ENCODE measurements around the gene KRTAP5-9.
"Not testable (repeated sequence)": the region's sequence is repeated elsewhere in the genome, so short reads cannot be mapped to it uniquely, and the experiment has no call there.

Gene KRTAP5-9

DNA sequence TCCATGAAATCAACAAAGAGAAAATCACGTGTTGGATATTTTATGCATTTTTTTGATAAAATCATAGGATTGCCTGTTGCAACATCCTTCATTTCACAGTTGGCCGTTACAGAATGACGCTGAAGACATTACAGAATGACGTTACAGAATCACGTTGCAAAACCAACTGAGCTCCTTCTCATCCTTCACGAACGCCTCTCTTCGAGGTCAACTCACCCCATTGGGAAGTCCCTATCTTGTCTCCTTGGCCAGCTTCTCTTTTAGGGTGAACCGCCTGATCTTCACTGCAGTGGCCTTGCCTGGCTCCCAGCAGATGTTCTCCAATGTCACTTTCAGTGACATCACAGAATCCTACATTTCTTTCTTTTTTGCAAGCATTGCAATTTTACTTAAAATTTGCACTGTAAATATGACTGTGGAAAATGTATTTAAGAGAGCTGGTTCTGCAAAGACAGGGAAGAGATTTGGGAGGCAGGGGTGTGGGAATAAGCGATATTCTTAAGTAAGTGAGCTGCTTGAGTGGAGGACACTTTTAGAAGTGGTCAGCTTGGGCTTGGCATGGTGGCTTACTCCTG, 16.1 kb upstream of the KRTAP5-9 start:
- no peak for DNase-seq (ENCODE audit: low read depth in 2 of 2, low spot score in 1 of 2)

DNA sequence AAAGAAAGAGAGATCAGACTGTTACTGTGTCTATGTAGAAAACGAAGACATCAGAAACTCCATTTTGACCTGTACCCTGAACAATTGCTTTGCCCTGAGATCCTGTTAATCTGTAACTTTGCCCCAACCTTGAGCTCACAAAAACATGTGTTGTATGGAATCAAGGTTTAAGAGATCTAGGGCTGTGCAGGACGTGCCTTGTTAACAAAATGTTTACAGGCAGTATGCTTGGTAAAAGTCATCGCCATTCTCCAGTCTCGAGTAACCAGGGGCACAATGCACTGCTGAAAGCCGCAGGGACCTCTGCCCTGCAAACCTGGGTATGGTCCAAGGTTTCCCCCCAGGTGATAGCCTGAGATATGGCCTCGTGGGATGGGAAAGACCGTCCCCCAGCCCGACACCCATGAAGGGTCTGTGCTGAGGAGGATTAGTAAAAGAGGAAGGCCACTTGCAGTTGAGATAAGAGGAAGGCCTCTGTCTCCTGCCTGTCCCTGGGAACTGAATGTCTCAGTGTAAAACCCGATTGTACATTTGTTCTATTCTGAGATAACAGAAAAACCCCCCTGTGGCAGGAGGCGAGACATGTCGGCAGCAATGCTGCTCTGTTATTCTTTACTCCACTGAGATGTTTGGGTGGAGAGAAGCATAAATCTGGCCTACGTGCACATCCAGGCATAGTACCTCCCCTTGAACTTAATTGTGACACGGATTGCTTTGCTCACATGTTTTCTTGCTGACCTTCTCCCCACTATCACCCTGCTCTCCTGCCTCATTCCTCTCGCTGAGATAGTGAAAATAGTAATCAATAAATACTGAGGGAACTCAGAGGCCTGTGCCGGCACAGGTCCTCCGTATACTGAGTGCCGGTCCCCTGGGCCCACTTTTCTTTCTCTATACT, 13.3 kb upstream of the KRTAP5-9 start:
- not testable (repeated sequence) for DNase-seq (ENCODE audit: low read depth in 2 of 2, low spot score in 1 of 2)

DNA sequence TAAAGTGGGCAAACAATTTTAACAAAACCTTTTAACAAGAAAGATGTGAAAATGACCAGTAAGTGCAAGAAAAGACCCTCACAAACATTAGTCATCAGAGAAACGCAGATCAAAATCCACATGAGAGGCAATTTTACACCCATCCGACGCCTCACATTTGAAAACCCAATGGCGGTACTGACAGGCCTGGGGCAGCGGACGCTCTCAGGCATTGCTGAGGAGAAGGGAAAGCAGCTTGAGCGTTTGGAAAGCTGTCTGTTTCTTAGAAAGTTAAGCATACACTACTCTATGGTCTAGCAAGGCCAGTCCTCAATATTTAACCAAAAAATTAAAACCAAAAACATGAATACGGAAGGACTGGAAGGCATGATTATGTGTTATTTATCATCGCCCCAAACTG, 12.4 kb upstream of the KRTAP5-9 start:
- DNase-seq (ENCODE audit: low read depth in 2 of 2, low spot score in 1 of 2), result no peak

DNA sequence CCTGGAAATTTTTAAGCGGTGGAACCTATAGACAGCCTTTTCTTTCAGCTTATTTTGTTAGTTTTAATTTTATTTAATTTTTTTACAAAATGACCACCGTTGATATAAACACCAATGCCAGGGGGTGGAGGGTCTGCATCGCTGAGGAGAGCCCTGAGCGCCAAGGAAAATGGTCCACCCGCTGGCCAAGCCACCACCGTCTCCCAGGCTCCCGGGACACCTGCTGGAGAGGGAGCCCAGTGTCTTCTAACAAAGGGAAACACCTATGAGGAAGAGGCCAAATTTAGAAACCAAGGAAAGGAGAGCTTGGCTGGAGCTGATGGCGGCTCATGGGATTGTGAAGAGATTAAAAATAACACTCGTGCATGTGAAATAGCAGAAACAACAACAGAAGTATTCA, 10.7 kb upstream of the KRTAP5-9 start:
- DNase-seq (ENCODE audit: low read depth in 2 of 2, low spot score in 1 of 2), result no peak

DNA sequence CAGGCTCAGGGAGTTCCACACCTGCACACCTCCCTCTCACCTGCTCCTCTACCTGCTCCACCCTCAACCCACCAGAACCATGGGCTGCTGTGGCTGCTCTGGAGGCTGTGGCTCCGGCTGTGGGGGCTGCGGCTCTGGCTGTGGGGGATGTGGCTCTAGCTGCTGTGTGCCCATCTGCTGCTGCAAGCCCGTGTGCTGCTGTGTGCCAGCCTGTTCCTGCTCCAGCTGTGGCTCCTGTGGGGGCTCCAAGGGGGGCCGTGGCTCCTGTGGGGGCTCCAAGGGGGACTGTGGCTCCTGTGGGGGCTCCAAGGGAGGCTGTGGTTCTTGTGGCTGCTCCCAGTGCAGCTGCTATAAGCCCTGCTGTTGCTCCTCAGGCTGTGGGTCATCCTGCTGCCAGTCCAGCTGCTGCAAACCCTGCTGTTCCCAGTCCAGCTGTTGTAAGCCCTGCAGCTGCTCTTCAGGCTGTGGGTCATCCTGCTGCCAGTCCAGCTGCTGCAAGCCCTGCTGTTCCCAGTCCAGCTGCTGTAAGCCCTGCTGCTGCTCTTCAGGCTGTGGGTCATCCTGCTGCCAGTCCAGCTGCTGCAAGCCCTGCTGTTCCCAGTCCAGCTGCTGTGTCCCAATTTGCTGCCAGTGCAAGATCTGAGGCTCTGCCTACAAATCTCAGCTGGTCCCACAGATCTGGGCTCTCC, 10.1 kb upstream of the KRTAP5-9 start, which contains the start of gene KRTAP5-8:
TSS of gene KRTAP5-8 (plus strand) at position 49 of the 689 bp plus-strand sequence. CDS start at position 80, 31 bp downstream.
- DNase-seq (ENCODE audit: low read depth in 2 of 2, low spot score in 1 of 2), result not testable (repeated sequence)

DNA sequence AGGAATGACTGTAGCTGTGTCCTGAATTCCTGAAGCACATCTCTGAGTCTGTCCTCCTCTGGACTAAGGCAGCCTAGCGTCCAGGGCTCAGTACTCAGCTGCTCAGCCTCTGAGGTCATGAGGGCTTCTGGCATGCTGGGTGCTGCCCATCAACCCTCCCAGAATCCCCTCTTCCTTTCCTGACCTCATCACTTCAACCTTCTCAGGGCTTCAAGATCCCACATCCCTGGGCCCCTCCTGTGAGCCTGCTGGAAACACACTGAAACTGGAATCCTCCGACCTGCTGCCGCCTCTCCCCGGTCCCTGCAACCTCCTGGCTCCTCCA, 9.6 kb upstream of the KRTAP5-9 start:
- DNase-seq (ENCODE audit: low read depth in 2 of 2, low spot score in 1 of 2), result no peak

DNA sequence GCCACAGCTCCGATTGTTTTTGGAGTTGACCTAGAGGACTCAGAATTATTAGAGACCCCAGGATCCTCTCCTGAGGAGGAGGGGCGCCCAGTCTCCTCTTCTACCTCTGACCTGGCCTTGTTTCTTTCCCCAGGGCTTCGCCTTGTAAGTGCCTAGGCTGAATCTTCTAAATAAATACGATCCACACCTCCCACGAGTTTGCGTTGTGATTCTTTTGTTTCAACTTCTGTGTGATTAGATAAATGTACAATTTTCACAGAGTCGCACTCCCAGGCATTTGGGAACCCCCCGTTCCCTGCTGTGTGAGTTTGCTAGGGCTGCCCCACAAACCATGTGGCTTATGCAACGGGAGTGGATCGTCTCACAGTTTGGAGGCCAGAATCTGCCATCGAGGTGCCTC, 9.2 kb upstream of the KRTAP5-9 start:
- no peak for DNase-seq (ENCODE audit: low read depth in 2 of 2, low spot score in 1 of 2)

DNA sequence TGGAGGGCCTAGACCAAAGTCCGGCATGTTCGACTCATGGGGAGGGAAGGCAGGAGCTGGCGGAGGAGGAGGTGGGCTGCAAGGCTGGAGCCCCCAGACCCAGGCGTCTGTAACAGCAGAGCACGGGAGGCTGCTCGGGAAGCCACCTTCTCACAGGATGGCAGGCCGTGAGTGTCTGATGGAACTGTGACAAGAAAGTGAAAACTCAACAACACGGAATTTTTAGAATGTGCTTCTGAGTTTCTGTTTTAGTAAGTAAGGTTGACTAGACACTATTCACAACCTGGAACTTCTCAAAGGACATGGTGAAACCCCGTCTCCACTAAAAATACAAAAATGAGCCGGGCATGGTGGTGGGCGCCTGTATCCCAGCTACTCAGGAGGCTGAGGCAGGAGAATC, 8.2 kb upstream of the KRTAP5-9 start:
- not testable (repeated sequence) for DNase-seq (ENCODE audit: low read depth in 2 of 2, low spot score in 1 of 2)

DNA sequence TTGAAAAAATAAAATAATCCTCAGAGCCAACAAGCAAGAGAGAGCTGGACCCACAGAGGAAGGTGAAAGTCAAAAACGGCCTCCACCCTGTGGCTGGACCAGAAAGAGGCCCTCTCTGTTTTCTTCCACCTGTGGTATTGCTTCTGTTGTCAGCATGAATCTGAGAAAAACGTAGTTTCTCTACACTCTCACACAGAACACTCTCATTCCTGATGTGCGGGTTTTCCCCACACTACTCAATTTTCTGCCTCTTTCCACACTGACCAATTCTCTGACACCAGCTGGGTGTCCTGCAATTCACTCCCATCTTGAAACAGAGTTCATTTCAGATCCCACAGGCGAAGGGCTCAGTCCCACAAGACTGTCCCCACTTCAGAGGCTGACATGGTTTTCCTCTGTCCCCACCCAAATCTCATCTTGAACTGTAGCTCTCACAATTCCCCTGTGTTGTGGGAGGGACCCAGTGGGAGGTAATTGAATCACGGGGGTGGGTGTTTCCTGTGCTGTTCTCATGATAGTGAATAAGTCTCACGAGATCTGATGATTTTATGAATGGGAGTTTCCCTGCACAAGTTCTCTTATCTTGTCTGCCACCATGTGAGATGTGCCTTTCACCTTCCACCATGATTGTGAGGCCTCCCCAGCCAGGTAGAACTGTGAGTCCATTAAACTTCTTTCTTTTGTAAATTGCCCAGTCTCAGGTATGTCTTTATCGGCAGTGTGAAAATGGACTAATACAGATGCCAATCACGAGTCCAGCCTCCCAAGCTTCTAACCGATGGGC, 7.5 kb upstream of the KRTAP5-9 start:
- DNase-seq (ENCODE audit: low read depth in 2 of 2, low spot score in 1 of 2), result not testable (repeated sequence)

DNA sequence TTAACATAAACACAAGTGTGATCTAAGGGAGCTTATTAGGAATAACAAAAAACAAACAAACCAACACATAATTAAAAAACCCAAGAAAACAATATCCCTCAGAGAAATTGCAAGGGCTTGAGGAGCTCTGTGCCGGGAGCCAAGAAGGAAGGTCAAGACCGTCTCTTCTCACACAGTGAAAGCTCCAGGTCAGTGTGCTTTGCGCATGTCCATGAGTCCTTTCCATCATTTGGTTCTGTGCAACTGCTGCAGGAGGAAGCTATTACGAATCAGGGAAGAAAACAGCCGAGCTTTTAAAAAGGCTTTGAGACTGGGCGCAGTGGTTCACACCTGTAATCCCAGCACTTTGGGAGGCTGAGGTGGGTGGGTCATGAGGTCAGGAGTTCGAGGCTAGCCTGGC, 5.8 kb upstream of the KRTAP5-9 start:
- no peak for DNase-seq (ENCODE audit: low read depth in 2 of 2, low spot score in 1 of 2)

DNA sequence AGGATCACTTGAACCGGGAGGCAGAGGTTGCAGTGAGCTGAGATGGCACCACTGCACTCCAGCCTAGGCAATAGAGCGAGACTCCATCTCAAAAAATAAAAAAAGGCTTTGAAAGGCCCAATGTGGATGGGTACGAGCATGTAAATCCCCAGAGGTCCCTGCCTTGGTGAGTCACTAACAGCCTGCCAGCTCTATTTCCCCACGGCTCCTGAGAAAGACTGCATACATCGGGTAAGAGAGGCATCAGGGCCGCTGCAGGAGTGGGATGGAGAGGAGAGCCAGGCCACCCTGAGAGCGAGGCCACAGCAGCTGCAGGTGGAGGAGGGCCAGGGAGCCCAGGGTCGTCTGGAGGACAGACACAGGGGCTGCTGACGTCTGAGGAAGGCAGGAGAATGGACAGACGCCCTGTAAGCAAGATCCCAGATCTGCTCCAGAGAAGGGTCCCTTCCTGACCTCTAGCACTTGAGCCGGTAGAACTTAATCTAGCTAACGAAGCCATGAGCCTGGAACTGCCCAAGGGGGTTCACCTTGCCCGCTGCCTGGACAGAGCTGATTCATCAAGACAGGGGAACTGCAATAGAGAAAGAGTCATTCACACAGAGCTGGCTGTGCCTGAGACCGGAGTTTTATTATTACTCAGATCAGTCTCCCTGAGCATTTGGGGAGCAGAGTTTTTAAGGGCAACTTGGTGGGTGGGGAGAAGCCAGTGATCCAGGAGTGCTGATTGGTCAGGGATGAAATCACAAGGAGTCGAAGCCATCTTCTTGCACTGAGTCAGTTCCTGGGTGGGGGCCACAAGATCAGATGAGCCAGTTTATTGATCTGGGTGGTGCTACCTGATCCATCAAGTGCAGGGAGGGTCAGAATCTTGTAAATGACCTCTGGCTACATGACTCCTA, 5.1 kb upstream of the KRTAP5-9 start:
- no peak for DNase-seq (ENCODE audit: low read depth in 2 of 2, low spot score in 1 of 2)

DNA sequence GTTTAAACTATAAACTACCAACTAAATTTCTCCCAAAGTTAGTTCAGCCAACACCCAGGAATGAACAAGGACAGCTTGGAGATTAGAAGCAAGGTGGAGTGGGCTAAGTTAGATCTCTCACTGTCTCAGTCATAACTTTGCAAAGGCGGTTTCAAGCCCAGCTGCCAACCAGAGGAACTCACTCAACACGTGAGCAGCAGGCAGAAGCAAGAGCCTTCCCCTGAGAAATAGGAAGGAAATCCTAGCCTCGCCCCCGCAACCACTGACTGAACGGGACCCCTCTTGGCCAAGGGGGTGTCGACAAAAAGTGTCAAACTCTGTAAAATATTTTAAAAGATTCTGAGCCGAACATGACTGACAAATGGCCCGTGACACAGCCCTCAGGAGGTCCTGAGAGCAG, 4.4 kb upstream of the KRTAP5-9 start:
- no peak for DNase-seq (ENCODE audit: low read depth in 2 of 2, low spot score in 1 of 2)

DNA sequence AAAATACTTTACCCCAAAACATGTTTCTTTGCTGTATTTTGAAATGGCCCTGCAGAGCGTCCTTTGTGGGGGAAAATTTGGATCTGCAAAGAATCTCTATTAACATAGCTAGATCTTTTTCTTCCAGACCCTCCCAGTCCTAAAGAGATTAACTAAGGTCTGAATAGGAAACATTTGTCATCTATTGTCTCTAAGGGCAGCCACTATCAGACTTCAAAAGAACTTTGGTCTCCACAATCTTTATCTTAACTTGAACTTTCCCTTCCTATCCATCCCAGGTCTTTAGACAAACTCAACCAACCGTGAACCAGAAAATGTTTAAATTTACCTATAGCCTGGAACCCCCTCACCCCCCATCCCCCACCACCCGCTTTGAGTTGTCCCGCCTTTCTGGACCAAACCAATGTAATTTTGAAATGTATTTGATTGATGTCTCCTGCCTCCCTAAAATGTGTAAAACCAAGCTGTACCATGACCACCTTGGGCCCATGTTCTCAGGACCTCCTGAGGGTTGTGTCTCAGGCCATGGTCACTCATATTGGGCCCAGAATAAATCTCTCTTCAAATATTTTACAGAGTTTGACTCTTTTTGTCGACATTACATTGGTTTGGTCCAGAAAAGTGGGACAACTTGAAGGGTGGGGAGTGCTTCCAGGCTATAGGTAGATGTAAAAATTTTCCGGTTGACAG, 3.5 kb upstream of the KRTAP5-9 start:
- no peak for DNase-seq (ENCODE audit: low read depth in 2 of 2, low spot score in 1 of 2)

DNA sequence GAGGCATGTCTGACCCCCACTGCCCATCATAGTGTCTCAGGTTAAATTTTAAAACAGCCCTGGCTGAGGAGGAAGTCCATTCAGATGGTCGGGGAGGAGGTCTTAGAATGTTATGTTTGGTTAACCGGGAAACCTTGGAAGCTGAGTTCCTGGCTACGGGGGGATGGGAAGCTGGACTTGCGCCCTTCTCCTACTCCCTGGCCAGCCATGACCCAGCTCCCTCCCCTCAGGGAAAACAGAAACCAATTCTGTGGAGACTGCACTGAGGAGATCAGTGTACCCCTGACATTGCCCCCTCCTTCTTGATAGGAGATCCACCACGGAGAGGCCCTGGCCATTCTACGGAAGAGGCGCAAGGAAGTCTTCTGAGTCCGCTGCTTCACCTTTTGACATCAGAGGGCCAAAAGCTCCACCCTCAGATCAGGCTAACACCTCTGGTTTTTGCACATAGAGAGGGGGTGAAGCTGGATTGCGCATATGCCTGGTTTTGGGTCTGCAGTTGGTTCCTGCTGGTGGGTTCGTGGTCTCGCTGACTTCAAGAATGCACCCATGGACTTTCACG, 2.7 kb upstream of the KRTAP5-9 start:
- no peak for DNase-seq (ENCODE audit: low read depth in 2 of 2, low spot score in 1 of 2)

DNA sequence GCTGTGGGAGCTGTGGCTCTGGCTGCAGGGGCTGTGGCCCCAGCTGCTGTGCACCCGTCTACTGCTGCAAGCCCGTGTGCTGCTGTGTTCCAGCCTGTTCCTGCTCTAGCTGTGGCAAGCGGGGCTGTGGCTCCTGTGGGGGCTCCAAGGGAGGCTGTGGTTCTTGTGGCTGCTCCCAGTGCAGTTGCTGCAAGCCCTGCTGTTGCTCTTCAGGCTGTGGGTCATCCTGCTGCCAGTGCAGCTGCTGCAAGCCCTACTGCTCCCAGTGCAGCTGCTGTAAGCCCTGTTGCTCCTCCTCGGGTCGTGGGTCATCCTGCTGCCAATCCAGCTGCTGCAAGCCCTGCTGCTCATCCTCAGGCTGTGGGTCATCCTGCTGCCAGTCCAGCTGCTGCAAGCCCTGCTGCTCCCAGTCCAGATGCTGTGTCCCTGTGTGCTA, 514 bp downstream of the KRTAP5-9 start:
- DNase-seq (ENCODE audit: low read depth in 2 of 2, low spot score in 1 of 2), result no peak

DNA sequence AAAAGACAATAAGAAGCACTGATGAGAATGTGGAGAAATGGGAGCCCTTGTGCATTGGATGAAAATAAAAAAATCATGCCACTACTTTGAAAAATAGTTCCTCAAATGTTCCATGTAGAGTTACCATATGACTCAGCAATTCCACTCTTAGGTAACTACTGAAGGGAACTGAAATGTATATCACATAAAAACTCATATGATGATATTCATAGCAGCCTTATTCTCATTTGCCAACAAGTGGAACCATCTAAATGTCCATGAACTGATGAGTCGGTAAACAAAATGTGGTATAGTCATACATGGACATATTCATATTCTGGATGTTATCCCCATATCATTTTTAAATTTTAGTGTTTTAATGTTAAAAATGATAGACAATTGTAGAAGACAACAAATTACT, 3.5 kb downstream of the KRTAP5-9 start:
- no peak for DNase-seq (ENCODE audit: low read depth in 2 of 2, low spot score in 1 of 2)

DNA sequence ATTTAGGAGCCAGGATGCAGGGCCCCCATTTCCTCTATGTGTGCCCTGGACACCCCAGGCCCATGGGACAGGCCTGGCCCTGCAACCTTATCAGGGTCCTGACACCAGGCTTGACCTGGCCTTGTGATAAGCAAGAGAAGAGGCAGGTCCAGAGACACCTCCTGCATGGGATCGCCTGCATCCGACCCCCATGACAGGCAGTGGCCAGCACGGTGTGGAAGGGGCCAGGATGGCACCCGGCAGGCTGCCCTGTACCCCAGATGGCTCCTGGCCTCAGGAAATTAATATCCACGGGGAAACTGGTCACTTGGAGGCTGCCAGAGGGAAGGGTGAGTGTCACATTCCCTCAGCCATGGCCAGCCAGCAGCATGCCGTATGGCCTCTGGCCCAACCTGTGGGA, 6.8 kb downstream of the KRTAP5-9 start:
- no peak for DNase-seq (ENCODE audit: low read depth in 2 of 2, low spot score in 1 of 2)

DNA sequence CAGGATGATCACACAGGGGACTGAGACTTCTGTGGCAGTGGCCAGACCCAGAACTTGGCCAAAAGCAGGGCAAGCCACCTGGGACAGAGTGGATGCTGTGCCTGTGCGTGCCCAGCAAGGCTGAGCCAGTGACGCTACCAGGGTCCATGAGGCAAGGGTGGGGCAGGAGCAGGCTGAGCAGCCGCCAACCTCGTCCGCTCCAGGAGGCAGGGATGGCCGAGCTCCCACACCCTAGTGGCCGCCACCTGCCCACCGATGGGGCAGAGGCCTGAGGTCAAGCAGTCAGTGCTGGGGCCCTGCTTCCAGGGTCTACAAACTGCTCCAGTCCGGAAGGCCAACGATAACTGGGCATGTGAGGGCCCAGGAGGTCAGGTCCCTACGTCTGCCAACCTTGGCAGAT, 7.3 kb downstream of the KRTAP5-9 start:
- DNase-seq (ENCODE audit: low read depth in 2 of 2, low spot score in 1 of 2), result no peak

DNA sequence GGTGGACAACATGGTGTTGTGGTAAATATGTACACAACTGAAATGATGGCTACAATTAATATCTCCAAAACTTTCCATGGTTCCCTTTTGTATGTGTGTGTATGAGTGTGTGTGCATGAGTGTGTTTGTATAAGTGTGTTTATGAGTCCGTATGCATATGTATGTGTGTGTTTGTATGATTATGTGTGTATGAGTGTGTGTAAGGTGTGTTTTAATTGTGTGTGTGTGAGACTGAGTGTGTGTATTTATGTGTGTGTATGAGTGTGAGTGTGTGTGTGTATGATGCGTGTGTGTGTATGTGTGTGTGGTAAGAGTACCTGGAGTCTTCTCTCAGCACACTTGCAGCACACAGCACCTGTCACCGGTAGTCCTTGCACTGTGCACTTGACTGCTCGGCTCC, 7.8 kb downstream of the KRTAP5-9 start:
- DNase-seq (ENCODE audit: low read depth in 2 of 2, low spot score in 1 of 2), result no peak
